Stimulated activated naive CD4-positive, alpha-beta T cell (primary cell): ENCODE measurements around the gene STOM.

ENCODE experiments used
- DNase-seq, 6 experiments: peaks; one replicate each; lab custom pipeline; 2025; lab: John Stamatoyannopoulos, UW

STOM gene

DNA sequence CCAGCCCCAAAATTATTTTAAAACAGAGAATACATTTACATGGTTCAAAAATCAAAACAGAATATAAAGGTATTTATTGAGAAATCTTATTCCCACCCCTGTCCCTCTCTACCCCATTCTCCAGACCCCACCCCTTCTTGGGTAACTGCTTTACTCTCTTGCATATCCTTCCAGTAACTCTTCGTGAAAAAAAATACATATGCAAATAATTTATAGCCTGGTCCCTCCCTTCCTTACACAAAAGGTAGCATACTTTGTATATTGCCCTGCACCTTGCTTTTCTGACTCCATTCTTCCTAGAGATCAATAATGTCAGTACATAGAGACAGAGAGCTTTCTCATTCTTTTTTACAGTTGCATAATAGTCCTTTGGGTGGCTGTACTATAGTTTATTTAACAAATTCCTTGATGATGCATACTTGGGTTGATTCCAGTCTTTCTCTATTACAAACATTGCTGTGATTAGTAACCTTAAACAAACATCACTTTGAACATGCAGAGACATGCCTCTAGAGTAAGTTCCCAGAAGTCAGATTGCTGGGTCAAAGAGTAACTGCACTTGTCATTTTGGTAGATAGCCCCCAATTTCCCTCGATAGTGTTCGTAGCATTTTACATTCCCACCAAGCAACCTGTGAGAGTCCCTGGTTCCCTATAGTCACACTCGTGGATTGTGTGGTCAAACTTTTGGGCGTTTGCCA is 47.9 kb downstream of the STOM start:
- no peak for DNase-seq

DNA sequence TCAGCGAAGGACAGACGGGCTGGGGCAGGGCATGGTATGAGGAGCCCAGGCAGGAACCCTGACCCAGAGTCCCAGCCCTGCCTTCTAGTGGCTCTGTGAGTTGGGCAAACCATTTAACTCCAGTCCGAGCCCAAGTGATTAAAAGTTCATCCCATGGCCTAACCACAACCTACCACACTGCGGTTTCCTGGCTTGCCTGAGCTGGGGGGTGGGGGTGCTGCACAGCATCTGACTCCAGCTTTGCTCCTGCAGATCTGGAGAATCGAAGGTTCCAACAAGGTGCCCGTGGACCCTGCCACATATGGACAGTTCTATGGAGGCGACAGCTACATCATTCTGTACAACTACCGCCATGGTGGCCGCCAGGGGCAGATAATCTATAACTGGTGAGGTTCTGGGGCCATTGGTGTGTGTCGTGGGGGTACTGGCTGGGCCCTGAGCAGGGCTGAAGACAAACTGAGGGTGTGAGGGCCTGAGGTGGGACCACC is 49.0 kb downstream of the STOM start:
- DNase-seq = no peak

DNA sequence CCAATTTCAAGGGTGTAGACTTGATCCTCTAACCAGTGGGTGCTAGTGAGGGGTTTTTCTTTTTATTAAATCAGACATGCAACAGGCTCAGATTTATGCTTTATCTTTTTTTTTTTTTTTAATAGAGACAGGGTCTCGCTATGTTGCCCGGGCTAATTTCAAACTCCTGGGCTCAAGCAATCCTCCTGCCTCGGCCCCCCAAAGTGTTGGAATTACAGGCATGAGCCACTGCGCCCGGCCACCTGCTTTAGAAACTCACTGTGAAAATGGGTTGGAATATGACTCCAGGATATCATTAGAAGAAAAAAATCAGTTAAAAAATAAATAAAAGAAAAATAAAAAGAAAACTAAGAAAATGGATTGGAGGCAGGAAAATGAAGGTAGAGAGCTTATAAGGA is 50.7 kb downstream of the STOM start:
- DNase-seq = no peak

DNA sequence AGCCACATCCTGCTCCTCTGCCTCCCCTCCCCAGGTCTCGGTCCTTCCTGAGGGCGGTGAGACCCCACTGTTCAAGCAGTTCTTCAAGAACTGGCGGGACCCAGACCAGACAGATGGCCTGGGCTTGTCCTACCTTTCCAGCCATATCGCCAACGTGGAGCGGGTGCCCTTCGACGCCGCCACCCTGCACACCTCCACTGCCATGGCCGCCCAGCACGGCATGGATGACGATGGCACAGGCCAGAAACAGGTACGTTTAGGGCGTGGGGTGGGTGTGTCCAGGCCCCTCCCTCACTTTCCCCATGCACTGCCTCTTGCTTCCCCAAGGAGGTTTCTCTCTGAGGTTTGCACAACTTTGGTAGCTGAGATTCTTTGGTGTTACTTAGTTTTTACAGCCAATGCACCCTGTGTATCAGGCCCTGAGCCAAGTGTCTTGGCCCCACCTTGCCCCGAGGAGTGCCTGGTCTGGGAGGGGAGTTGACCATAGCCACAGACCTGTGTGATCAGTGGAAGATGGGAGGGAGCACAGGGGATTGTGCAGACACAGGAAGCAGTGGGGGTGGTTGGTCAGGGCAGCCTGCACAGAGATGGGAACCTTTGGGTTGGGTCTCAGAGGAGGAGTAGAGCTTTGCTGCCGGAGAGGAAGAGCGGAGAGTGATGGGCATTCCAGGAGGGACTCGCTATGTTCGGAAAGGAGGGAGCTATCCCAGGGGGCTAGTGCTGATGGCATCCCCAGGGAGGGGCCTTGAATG is 51.2 kb downstream of the STOM start:
- DNase-seq = no peak

DNA sequence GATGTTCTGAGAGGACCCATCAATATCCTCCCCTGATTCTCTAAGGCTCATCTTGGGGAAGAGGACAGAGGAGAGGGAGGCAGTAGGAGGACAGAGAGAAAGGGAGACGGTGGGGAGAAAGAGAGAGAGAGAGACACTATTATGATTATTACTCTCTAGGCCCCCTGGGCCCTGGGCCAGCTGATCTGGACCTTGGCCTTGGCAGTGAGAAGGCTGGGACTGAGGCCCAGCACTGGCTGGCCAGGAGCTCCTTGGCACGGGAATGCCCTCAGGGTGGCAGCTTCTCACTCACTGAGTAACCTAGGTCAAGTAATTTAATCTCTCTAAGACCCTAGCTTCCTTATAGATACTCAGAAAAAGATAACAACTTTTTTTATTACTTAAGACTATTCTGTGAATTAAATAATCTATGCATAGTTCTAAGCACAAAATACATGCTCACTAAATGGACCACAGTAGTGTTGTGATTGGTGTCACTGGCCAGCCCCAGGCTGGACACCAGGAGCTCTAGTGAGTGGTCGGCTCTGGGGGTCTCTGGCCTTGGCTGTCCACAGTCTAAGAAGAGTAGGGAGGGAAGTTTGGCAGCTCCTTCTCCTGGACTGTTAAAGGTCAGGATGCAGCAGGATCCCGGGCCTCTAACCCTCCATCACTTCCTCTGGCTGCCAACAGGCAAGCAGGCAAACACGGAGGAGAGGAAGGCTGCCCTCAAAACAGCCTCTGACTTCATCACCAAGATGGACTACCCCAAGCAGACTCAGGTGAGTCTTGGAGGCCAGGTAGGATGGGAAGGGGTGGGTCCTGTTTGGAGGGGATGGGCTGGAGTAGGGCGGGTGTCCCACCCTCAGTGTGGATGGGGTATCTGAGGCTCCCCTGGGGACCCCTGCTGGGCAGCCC is 52.1 kb downstream of the STOM start:
- no peak for DNase-seq

DNA sequence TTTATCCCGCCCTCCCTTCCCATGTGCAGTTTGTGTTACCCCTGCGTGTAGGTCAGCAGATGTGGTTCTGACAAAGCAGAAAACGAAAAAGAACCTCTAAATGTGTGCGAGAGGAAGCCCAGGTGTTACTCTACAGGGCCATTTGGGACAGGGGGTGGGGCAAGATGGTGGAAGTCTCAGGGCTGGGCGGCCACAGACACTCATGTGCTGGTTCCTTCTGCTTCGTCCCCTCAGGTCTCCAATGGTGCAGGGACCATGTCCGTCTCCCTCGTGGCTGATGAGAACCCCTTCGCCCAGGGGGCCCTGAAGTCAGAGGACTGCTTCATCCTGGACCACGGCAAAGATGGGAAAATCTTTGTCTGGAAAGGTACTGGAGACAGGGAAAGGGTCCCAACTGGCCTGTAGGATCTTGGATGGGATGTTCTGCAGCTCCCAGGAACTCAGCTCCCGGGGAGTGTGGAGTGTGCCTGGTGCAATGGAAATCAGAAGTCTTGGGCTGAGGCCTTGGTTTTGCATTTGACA is 53.1 kb downstream of the STOM start:
- no peak for DNase-seq

DNA sequence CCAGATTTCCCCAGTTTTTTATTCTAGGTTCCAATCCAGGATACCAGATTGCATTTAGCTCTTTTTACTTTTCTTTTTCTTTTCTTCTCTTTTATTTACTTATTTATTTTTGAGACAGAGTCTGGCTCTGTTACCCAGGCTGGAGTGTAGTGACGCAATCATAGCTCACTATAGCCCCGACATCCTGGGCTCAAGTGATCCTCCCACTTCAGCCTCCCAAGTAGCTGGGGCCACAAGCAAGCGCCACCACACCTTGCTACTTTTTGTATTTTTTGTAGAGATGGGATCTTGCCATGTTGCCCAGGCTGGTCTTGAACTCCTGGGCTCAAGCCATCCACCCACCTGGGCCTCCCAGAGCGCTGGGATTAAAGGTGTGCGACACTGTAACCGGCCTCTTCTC is 53.7 kb downstream of the STOM start:
- DNase-seq = no peak

DNA sequence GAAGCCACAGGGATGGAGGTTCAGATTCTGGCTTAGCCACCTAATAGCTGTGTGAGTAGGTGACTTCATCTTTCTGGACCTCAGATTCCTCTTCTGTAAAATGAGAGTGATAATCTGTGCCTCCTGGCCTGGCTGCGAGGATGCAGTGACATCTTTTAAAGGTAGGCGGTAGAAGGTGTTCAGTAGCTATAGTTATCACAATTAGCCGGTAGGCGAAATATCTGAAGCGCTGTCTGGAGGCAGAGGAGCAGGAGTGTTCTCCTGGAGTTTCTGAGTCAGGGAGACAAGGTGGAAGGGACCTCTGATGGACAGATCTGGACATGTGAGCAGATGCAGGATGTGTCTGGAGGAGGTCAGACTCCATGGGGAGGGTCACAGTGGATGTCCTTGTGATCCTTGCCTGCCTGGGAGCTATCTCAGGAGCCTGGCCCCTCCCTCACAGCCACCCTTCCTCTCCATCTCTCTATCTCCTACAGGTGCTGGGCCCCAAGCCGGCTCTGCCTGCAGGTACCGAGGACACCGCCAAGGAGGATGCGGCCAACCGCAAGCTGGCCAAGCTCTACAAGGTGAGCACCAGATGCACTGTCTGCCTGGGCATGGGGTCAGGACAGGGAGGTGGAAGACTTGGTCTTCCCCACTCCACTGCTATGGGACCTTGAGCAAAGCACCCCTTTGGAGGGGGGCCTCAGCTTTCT is 56.4 kb downstream of the STOM start:
- no peak for DNase-seq

DNA sequence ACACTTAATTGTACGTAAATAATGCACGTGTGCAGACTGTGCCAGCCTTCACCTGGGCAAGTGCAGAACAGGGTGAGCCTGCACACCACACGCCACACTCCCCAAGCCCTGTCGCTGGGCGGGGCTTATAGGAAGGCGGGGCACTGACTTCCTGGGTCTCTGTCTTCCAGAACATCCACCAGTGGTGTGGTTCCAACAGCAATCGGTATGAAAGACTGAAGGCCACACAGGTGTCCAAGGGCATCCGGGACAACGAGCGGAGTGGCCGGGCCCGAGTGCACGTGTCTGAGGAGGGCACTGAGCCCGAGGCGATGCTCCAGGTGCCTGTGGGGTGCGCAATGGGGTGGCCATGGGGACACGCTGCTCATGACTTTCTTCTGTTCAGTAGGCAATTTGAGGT is 57.9 kb downstream of the STOM start:
- DNase-seq = no peak

DNA sequence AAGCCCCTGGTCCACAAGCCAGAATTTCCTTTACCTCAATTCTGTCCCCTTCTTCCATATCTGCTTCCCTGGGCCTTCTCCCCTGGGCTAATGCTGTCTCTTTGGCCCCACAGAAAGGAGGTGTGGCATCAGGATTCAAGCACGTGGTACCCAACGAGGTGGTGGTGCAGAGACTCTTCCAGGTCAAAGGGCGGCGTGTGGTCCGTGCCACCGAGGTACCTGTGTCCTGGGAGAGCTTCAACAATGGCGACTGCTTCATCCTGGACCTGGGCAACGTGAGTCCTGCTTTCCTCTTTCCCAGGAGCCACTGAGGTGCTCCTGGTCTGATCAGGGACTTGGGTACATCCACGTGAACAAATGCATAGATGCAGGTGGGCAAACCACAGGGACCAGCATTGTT is 59.5 kb downstream of the STOM start:
- DNase-seq = no peak

DNA sequence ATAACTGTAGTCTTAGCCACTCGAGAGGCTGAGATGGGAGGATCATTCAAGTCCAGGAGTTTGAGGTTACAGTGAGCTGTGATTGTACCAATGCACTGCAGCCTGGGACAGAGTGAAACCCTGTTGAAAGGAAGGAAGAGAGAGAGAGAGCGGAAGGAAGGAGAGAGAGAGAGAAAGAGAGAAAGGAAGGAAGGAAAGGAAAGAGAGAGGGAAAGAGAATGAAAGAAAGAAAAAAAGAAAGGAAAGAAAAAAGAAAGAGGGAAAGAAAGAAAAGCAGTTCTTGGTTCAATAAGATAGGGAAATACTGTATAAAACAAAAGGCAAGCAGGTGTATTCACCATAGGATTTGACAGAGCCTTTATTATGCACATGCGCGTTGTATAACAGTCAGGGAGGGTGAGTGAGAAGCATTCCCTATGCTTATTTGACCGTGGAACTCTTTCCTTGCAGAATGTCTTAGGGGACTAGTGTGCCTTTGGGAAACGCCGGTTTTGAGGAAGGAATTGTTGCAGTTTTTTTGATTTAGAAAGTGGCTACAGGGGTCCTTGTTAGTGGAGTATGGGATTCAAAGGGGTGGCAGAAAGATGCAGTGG is 60.1 kb downstream of the STOM start:
- no peak for DNase-seq

DNA sequence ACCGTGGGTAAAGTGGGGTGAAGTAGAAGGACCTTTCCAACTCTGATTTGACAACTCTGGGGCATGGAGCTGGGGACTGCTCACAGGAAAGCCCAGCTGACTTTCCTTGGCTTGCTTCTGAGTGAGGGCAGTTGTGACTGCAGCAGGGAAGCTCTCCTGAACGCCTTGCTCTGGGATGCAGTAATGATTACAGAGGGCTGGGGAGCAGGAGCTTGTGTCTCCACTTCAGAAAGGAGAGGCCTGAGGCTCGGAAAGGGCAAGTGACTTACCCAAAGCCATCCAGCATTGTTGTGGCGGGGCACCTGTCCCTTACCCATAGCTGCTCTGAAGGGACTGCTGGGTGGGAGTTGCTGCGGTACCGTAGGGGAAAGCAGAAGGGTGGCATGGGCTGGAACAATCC is 60.9 kb downstream of the STOM start:
- no peak for DNase-seq

DNA sequence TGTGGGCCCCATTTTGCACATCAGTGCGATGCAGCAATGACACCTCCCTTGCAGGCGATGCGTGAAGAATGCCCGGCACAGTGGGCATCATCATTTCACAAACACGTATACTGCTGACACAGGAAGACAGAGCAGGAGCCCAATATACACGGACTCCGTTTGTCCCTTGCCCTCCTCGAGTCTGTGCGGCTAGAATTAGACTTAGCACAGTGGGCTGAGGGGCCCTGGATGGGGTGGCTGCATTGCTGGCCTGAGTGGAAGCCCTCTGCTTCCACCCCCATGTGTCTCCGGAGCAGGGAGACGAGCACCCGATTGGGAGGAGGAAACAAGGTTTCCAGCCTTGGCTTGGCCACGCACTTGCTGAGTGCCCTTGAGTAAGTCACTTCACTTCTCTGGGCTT is 61.3 kb downstream of the STOM start:
- DNase-seq = no peak

DNA sequence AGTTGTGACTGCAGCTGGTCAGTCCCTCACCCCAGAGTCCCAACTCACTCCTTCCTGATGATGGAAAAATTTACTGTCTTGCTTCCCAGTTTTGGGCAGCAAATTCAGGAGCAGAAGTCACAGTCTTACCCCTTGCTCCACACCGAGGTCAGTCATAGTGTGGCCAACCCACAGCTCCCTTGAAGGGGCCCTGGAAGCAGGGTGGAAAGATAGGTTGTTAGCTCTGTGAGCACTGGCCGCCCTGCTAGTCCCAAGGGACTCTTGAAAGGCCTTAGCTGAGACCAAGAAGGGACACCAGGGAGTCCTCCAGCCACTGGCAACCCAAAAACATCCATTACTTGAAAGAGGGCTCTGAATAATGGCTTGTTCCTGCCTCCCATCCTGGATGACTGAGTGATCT is 62.1 kb downstream of the STOM start:
- no peak for DNase-seq

DNA sequence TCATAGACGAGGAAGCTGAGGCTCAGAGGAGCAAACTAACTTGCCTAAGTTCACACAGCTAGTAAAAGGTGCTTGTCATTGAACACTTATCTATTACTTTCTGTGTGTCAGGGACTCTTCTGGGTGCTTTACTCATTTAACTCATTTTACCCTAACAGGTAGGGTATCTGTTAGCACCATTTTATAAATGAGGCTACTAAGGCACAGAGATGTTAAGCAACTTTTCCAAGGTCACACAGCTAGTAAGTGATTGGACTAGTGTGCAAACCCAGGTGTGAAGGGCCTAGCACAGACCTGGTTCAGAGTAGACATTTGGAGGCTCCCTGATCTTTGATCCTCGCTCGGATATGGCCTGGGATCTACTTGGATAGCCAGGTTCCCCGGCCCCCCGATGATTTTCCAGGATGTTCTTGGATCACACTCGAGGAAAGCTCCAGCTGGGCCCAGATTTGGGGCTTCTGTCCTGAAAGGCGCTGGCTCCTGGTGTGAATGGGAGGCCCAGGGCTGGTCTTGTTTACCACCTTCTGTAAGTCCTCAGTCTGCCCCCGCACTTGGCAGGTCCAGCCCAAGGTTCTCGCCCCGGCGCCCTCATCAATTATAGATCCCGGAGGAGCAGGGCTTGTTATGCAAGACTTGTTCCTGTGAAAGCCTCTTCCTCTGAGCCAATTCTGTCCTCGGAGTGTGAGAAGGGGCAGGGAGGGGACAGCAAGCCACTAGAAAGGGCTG is 64.6 kb downstream of the STOM start:
- DNase-seq = no peak

DNA sequence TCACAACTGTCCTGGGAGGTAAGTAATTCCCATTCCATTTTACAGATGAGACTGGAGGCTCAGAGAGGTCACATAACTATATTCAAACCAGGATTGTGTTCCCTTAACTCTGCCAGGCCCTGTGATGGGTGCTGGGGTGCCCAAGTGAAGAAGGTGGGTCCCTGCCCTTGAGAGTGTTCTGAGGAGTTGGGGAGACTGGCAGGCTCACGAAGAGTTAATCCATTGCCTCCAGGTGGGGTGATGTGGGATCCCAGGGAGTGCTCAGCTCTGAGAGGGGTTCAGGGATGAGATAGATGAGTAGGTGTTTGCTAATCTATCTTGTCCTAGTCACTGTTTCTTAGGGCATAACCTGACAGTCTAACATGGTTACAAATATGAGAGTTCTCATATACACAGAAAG is 65.3 kb downstream of the STOM start:
- no peak for DNase-seq

DNA sequence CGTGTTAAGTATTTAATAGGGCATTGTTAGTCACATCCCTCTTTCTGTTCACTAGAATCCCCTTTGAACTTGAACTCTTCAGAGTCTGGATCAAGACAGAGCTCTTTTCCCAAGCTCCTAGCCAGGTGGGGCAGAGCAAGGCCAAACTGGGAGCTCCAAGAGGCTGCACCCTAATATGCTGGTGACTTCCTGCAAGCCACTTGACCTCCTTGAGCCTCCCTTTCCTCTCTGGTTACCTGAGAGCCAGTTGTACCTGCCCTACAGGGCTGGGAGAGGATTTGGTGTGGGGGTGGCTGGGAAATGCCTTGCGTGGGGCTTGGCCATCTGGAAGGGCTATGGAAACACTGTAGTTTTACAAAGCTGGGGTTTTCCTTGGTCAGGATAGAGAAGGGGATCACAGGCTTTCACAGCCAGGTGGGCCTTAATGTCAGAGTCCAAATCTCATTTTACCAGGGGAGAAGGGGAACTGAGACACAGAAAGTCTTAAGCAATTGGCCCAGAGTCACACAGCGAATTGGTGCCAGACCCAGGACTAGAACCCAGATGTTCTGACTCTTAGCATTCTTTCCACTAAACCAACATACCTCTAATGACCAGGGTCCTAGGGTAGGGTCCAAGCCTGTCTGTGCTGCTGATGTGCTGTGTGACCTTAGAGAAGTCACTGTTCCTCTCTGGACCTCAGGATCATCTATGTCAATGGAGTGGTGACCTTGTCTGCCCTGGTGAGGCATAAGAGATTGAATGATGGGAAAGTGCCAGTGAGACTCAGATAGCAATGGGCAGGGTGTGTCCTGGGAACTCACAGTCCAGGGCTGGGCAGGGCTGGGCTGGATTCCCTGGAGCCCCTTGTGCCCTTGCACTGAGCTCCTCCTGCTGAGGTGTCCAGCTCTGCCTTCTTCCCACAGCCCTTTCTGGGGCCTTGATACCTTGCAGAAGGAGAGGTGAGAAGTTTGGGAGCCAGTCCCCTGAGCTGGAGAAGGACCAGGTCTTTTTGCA is 66.3 kb downstream of the STOM start:
- DNase-seq = no peak

DNA sequence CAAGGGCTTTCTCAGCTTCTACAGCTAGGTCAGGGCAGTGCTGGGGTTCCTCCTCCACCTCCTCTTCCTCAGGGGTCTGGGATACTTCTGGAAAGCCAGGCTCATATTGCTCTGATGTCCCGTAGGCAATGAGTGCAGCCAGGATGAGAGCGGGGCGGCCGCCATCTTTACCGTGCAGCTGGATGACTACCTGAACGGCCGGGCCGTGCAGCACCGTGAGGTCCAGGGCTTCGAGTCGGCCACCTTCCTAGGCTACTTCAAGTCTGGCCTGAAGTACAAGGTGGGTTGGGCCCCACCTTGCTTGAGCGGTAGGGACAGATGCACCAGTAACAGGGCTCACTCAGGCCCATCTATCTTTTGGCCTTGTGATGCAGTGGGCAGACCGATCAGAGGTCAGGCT is 67.3 kb downstream of the STOM start:
- no peak for DNase-seq

DNA sequence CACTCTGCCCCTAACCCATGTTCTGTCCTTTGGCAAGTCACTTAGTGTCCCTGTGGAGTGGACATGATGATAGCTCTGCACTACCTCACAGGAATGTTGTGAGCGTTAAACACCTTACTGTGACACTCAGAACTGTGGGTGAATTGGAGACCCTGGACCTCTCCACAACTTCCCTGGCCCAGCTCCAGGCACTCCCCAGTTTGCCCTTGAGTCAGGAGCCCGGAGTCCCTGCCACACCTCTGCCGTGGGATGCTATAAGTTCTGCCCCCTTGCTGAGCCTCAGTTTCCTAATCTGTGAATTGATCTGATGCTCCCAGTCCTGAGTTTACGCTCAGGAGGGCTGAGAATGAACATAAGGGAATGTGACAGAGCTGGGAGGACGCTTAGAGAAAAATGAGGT is 67.7 kb downstream of the STOM start:
- DNase-seq = no peak

DNA sequence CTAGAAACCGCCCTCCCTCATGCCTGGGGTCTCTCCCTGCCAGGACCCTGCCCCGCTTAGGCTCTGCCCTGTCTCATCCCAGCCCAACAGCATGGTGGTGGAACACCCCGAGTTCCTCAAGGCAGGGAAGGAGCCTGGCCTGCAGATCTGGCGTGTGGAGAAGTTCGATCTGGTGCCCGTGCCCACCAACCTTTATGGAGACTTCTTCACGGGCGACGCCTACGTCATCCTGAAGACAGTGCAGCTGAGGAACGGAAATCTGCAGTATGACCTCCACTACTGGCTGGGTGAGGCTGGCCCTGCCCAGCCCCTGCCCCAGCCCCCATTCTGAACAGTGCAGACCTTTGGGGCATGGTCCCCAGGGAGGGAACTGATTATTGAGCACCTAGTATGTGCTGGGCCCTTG is 68.2 kb downstream of the STOM start:
- DNase-seq = no peak
